Measurements from ENCODE around the gene SH3RF3. TPM values are rescaled to one million over a fixed set of nuclear protein-coding genes. Genes with fewer than 3 reads are reported as not detected.

Gene SH3RF3
- total and polyA plus RNA-seq, 2 of the 13 experiments (the other 11 are each of a cell fraction or from before 2014, with no cell fraction given) = 0.04 TPM; not detected in 1

DNA sequence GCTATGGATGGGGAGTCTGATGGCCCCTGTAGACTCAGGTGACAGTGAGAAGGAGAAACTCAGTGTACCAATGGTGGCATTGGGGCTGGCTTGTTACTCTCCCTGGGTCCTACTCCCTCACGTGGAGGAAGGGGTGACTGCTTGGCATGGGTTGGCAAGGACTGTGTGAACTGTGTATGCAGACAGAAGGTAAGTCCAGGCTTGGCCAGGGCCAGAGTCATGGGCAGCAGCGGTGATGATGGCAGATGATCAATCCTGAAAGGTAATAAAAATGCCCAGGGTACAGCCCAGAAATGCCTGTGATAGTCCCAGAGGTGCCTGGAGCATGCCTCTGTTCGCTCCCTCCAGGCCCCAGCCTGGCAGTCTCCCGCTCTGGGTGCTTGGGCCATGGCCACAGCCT is 153.9 kb downstream of the SH3RF3 start (continued):
- TF ChIP-seq, protein P1, sequence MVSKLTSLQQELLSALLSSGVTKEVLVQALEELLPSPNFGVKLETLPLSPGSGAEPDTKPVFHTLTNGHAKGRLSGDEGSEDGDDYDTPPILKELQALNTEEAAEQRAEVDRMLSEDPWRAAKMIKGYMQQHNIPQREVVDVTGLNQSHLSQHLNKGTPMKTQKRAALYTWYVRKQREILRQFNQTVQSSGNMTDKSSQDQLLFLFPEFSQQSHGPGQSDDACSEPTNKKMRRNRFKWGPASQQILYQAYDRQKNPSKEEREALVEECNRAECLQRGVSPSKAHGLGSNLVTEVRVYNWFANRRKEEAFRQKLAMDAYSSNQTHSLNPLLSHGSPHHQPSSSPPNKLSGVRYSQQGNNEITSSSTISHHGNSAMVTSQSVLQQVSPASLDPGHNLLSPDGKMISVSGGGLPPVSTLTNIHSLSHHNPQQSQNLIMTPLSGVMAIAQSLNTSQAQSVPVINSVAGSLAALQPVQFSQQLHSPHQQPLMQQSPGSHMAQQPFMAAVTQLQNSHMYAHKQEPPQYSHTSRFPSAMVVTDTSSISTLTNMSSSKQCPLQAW (CRISPR knock-in tag; IDR thresholded peaks at IDR 0.05) = no peak
- TF ChIP-seq CC2D1A (CRISPR knock-in tag; IDR thresholded peaks at IDR 0.05) (no peak), PCBP1 (IDR thresholded peaks at IDR 0.05; ENCODE audit: borderline replicate concordance, low read depth, low read length) (no peak), GTF3A (CRISPR knock-in tag; conservative IDR thresholded peaks at IDR 0.05) (no peak)

- intact Hi-C loops (cut with micrococcal nuclease; ENCODE audit: unreplicated experiment) (no loop called here), in situ Hi-C loops (cut with HindIII; ENCODE audit: extremely low pct_ligation_motif_present, low pct_unique_long_range_greater_than_20kb) (no loop called here)
- no peaks in the 10 kb centered on the region for H3K36me3 ChIP-seq (replicated peaks in 1 of 2; ENCODE audit: control insufficient read depth in 1 of 2, insufficient read depth in 2 of 2, low read length in 2 of 2)
- no peaks in the 10 kb centered on the region for H4K20me1 ChIP-seq (ENCODE audit: insufficient read depth, low read length)
- H3K9ac ChIP-seq (ENCODE audit: insufficient read depth, low read depth, low read length) = no peak overlapping the region
- H3K9me3 ChIP-seq (ENCODE audit: low read length) = no peaks in the 10 kb centered on the region
- ChIA-PET POLR2A (no interaction called here), CTCF (ENCODE audit: low intra/inter-chr PET ratio, low total read pairs) (no interaction called here)
- H3K4me2 ChIP-seq (ENCODE audit: low read depth, low read length) = no peak overlapping the region
- FAIRE-seq (no peak), DNase-seq (ENCODE audit: low spot score) (no peak), ATAC-seq (no peak)
- no peaks in the 10 kb centered on the region for H3K79me2 ChIP-seq (ENCODE audit: insufficient read depth, low read length)
- no TSS peak for BruUV-seq (replicated peaks)
- H3K27me3 ChIP-seq (ENCODE audit: control insufficient read depth in 1 of 2, insufficient read depth in 2 of 2, low read length in 2 of 2) = peaks cover 0 to 8% of the 10 kb centered on the region in 2 experiments; a peak in 2 of 5 replicates
- H2AFZ ChIP-seq (ENCODE audit: low read length) = no peak overlapping the region
- TF ChIP-seq TAF1 (CRISPR knock-in tag; IDR thresholded peaks at IDR 0.05) = no peak
- TF ChIP-seq MNT (IDR thresholded peaks at IDR 0.05) = no peak
- no peak for TF ChIP-seq ZNF672 (CRISPR knock-in tag; IDR thresholded peaks at IDR 0.05)
- TF ChIP-seq SUZ12 (IDR thresholded peaks at IDR 0.05; ENCODE audit: low read depth, low read length) = no peak
- no peak for TF ChIP-seq ZNF30 (CRISPR knock-in tag; IDR thresholded peaks at IDR 0.05)
- no peak for TF ChIP-seq ETV6 (CRISPR knock-in tag; conservative IDR thresholded peaks at IDR 0.05)
- TF ChIP-seq PHB2 (IDR thresholded peaks at IDR 0.05; ENCODE audit: partially characterized antibody) = no peak
- no peak for TF ChIP-seq ZNF776 (CRISPR knock-in tag; IDR thresholded peaks at IDR 0.05)
- no peak for TF ChIP-seq NFE2L2 (IDR thresholded peaks at IDR 0.05; ENCODE audit: low read length)
- no peak overlapping the region for H3K4me3 ChIP-seq (replicated peaks in 1 of 3; ENCODE audit: insufficient read depth in 1 of 3, low read depth in 2 of 3, low read length in 3 of 3)
- 7% methylated on average over 7 of the region's 7 CpGs for WGBS (ENCODE audit: low lambda C conversion rate)
- H3K27ac ChIP-seq (ENCODE audit: extremely low read length, insufficient read depth, low read length) = no peak overlapping the region
- H3K4me1 ChIP-seq (ENCODE audit: insufficient read depth, low read length) = no peaks in the 10 kb centered on the region
These were observed 155.8 kb downstream of the SH3RF3 start for GRCh38 chr2:109284826-109285225.
